GM12892 (cell line): ENCODE results near the gene NANOS2.

Experiments
- DNase-seq: peaks from one replicate; pipeline ENCODE4 v3.0.0; 2011; ENCODE audit not compliant: insufficient read length
- FAIRE-seq: peaks from 2 replicates; lab custom pipeline; 2011; peaks lifted over from hg19 to GRCh38; lab: Jason Lieb, UNC
- POLR2A ChIP-seq: IDR thresholded peaks from 2 replicates; pipeline ENCODE4 v1.6.1; 2011; ENCODE audit warnings: low read depth, low read length, control low read depth
- POLR2AphosphoS5 ChIP-seq: IDR thresholded peaks from 2 replicates; pipeline ENCODE4 v1.6.1; 2011; ENCODE audit warnings: low read depth, low read length, control low read depth
- TAF1 ChIP-seq: IDR thresholded peaks from 2 replicates; pipeline ENCODE4 v1.6.1; 2011; ENCODE audit warnings: low read depth, mild to moderate bottlenecking, control low read depth, low read length, borderline replicate concordance

Gene NANOS2

GRCh38 chr19:45885556-45886426 is 28.8 kb downstream of the NANOS2 start, which contains the start of gene IRF2BP1:
Gene IRF2BP1 (minus strand): TSS chr19:45886141. CDS start chr19:45885774, 367 bp downstream.
- no peak for TF ChIP-seq TAF1
- peak; percentile 44; the same call in 1 of the 2 replicates for TF ChIP-seq POLR2A
- DNase-seq (peak; percentile 85), FAIRE-seq (no peak)

GRCh38 chr19:45884682-45885555 is 29.7 kb downstream of the NANOS2 start:
- TF ChIP-seq TAF1 = no peak
- TF ChIP-seq POLR2AphosphoS5 = no peak
- TF ChIP-seq POLR2A = no peak
- FAIRE-seq (no peak), DNase-seq (peak; percentile 38)

- FAIRE-seq = no peak
- no peak for DNase-seq
- no peak for TF ChIP-seq POLR2AphosphoS5
- no peak for TF ChIP-seq TAF1
- TF ChIP-seq POLR2A = no peak
Observed at GRCh38 chr19:45883881-45884681, 30.5 kb downstream of the NANOS2 start.

- FAIRE-seq (no peak), DNase-seq (no peak)
- TF ChIP-seq POLR2A (no peak), TAF1 (no peak), POLR2AphosphoS5 (no peak)
Observed at GRCh38 chr19:45883586-45883880, 31.0 kb downstream of the NANOS2 start.

GRCh38 chr19:45882652-45883585 is 31.7 kb downstream of the NANOS2 start:
- TF ChIP-seq POLR2AphosphoS5 = no peak
- TF ChIP-seq POLR2A = peak; percentile 43; the same call in 1 of the 2 replicates
- FAIRE-seq (peak; percentile 96), DNase-seq (peak; percentile 84)

GRCh38 chr19:45881909-45882528 is 32.6 kb downstream of the NANOS2 start:
- FAIRE-seq = no peak
- TF ChIP-seq POLR2AphosphoS5 (no peak), TAF1 (no peak), POLR2A (no peak)
- no peak for DNase-seq

- TF ChIP-seq POLR2A (no peak), POLR2AphosphoS5 (no peak), TAF1 (no peak)
- FAIRE-seq (no peak), DNase-seq (no peak)
Observed at GRCh38 chr19:45881082-45881908, 33.3 kb downstream of the NANOS2 start.

- DNase-seq (no peak), FAIRE-seq (no peak)
- TF ChIP-seq TAF1 = no peak
- TF ChIP-seq POLR2AphosphoS5 = no peak
- no peak for TF ChIP-seq POLR2A
Observed at GRCh38 chr19:45879971-45880370, 34.6 kb downstream of the NANOS2 start.

- FAIRE-seq = no peak
- TF ChIP-seq TAF1 (no peak), POLR2A (no peak), POLR2AphosphoS5 (no peak)
Observed at GRCh38 chr19:45879055-45879454, 35.5 kb downstream of the NANOS2 start.

More at GRCh38 chr19:45879055-45879454, 35.5 kb downstream of the NANOS2 start:
- no peak for DNase-seq
